GM18870 (cell line): ENCODE results near the gene VAV2.

Experiments
- ATAC-seq: cut with Tn5 transposase; IDR thresholded peaks from one replicate; pipeline ENCODE4 v1.9.1; 2021; ENCODE audit warnings: moderate library complexity; ENCODE audit not compliant: unreplicated experiment

Gene VAV2

GRCh38 chr9:133843751-133844397 lies 148.2 kb downstream of the VAV2 start:
- ATAC-seq, result no peak

GRCh38 chr9:133843250-133843649 lies 148.9 kb downstream of the VAV2 start:
- ATAC-seq, result no peak

- ATAC-seq, result no peak
These were observed 149.3 kb downstream of the VAV2 start for GRCh38 chr9:133842721-133843227.

GRCh38 chr9:133842174-133842573 lies 149.9 kb downstream of the VAV2 start:
- ATAC-seq, result no peak

- ATAC-seq, result no peak
These were observed 150.8 kb downstream of the VAV2 start for GRCh38 chr9:133841167-133841812.

GRCh38 chr9:133839822-133840329 lies 152.2 kb downstream of the VAV2 start:
- ATAC-seq, result no peak

GRCh38 chr9:133838859-133839507 lies 153.1 kb downstream of the VAV2 start:
- ATAC-seq, result no peak

GRCh38 chr9:133837627-133838597 lies 154.2 kb downstream of the VAV2 start:
- no peak for ATAC-seq

- no peak for ATAC-seq
These were observed 155.3 kb downstream of the VAV2 start for GRCh38 chr9:133836818-133837217.

GRCh38 chr9:133836001-133836758 lies 155.9 kb downstream of the VAV2 start:
- no peak for ATAC-seq

GRCh38 chr9:133835262-133835901 lies 156.7 kb downstream of the VAV2 start:
- no peak for ATAC-seq

- ATAC-seq, result no peak
These were observed 157.8 kb downstream of the VAV2 start for GRCh38 chr9:133834080-133834976.

- ATAC-seq, result no peak
These were observed 158.6 kb downstream of the VAV2 start for GRCh38 chr9:133833388-133834025.

- ATAC-seq, result no peak
These were observed 159.2 kb downstream of the VAV2 start for GRCh38 chr9:133832877-133833276.

- no peak for ATAC-seq
These were observed 161.4 kb downstream of the VAV2 start for GRCh38 chr9:133830711-133831110.

GRCh38 chr9:133830310-133830709 lies 161.8 kb downstream of the VAV2 start:
- ATAC-seq, result no peak

- no peak for ATAC-seq
These were observed 163.7 kb downstream of the VAV2 start for GRCh38 chr9:133828338-133828997.
